HepG2 (cell line): ENCODE results near the gene NEURL1B. TPM values are rescaled to one million over a fixed set of nuclear protein-coding genes. Genes with fewer than 3 reads are reported as not detected.

Source experiments
- ATAC-seq: fragments of 200-7000 bp; cut with Tn5 transposase; 3 replicates; pipeline ENCODE4 v1.9.1; 2020; ENCODE audit warnings: mild to moderate bottlenecking, moderate library complexity
- BruUV-seq: library from RNA; stranded (reverse); fragments of 400-500 nt; replicated peaks from 2 replicates; lab custom pipeline; 2021; lab: Mats Ljungman, UMichigan
- CTCF ChIA-PET: fragments of 300-600 bp; formaldehyde crosslinking; extraction: SDS; loops from one replicate; lab custom pipeline; 2021; ENCODE audit warnings: low total read pairs, inconsistent platforms, low intra/inter-chr PET ratio; lab: Yijun Ruan, JAX
- POLR2A ChIA-PET: fragments of 350-600 bp; sonication (Branson Sonifier 250); formaldehyde crosslinking; loops from one replicate; lab custom pipeline; 2020; ENCODE audit warnings: antibody characterized with exemption, inconsistent platforms; lab: Yijun Ruan, JAX
- DNase-seq: peaks from one replicate; pipeline ENCODE4 v3.0.0-alpha.2; 2015; ENCODE audit warnings: low spot score
- FAIRE-seq: peaks from 3 replicates; lab custom pipeline; 2011; peaks lifted over from hg19 to GRCh38; lab: Jason Lieb, UNC
- H2AFZ ChIP-seq: one replicate; pipeline ENCODE4 v1.6.1; 2011; ENCODE audit warnings: low read length, inconsistent platforms
- H3K27ac ChIP-seq: fragments of 300-600 bp; 3 replicates; pipeline ENCODE4 v1.8.0; 2011; ENCODE audit warnings: mixed run types, mild to moderate bottlenecking, mixed read lengths, low read length, inconsistent platforms; ENCODE audit not compliant: insufficient read depth; ENCODE audit errors: extremely low read length
- H3K27me3 ChIP-seq, 2 experiments: fragments of 200-600 bp in 1 of 2; 2 replicates in 1 of 2; 3 replicates in 1 of 2; pipeline versions ENCODE4 v1.6.0 to v1.8.0; 2011; ENCODE audit warnings: low read length in 2 of 2, mild to moderate bottlenecking in 2 of 2, moderate library complexity in 2 of 2, inconsistent platforms in 1 of 2; ENCODE audit not compliant: insufficient read depth in 2 of 2, control insufficient read depth in 1 of 2
- H3K36me3 ChIP-seq, 2 experiments: fragments of 200-600 bp in 1 of 2; replicated peaks in 1 of 2; 2 replicates in 1 of 2; 3 replicates in 1 of 2; pipeline versions ENCODE4 v1.5.1 to v1.8.0; 2011; ENCODE audit warnings: low read length in 2 of 2, inconsistent platforms in 1 of 2; ENCODE audit not compliant: insufficient read depth in 2 of 2, control insufficient read depth in 1 of 2
- H3K4me1 ChIP-seq: 2 replicates; pipeline ENCODE4 v1.5.1; 2012; ENCODE audit warnings: low read length, inconsistent platforms; ENCODE audit not compliant: insufficient read depth
- H3K4me2 ChIP-seq: 2 replicates; pipeline ENCODE4 v1.6.0; 2011; ENCODE audit warnings: low read depth, low read length, inconsistent platforms
- H3K4me3 ChIP-seq, 3 experiments: fragments of 200-600 bp in 1 of 3; sonication (generic), shearing (Covaris generic) in 1 of 3; replicated peaks in 1 of 3; 2 replicates each; pipeline ENCODE4 v1.5.1; 2011 to 2016; ENCODE audit warnings: low read length in 3 of 3, inconsistent platforms in 2 of 3, low read depth in 2 of 3, mild to moderate bottlenecking in 2 of 3, control low read depth in 1 of 3, mixed read lengths in 1 of 3; ENCODE audit not compliant: insufficient read depth in 1 of 3
- H3K79me2 ChIP-seq: one replicate; pipeline ENCODE4 v1.6.1; 2011; ENCODE audit warnings: low read length, inconsistent platforms; ENCODE audit not compliant: insufficient read depth
- H3K9ac ChIP-seq: 2 replicates; pipeline ENCODE4 v1.6.0; 2011; ENCODE audit warnings: mild to moderate bottlenecking, low read depth, low read length, inconsistent platforms; ENCODE audit not compliant: insufficient read depth
- H3K9me3 ChIP-seq: 2 replicates; pipeline ENCODE4 v1.5.1; 2012; ENCODE audit warnings: mild to moderate bottlenecking, low read length
- H4K20me1 ChIP-seq: 2 replicates; pipeline ENCODE4 v1.6.0; 2011; ENCODE audit warnings: inconsistent platforms, mild to moderate bottlenecking, low read length, moderate library complexity; ENCODE audit not compliant: insufficient read depth
- GABPB1 ChIP-seq: IDR thresholded peaks from 2 replicates; pipeline ENCODE4 v1.6.1; 2016; ENCODE audit warnings: mild to moderate bottlenecking, missing genetic modification reagents, moderate library complexity, missing compliant biosample characterization
- PTBP1 ChIP-seq: fragments of 200-400 bp; formaldehyde crosslinking; IDR thresholded peaks from 2 replicates; pipeline ENCODE4 v1.6.1; 2018; ENCODE audit warnings: low read length, low read depth; ENCODE audit not compliant: poor library complexity, severe bottlenecking
- ZNF10 ChIP-seq: sonication (generic); formaldehyde crosslinking; IDR thresholded peaks from 2 replicates; pipeline ENCODE4 v1.4.0; 2020; ENCODE audit warnings: mild to moderate bottlenecking, low read depth, missing genetic modification reagents, borderline replicate concordance
- ZNF234 ChIP-seq: sonication (generic); formaldehyde crosslinking; conservative IDR thresholded peaks from 2 replicates; pipeline ENCODE4 v1.5.1; 2020; ENCODE audit warnings: mild to moderate bottlenecking, missing genetic modification reagents
- ZNF7 ChIP-seq: IDR thresholded peaks from 2 replicates; pipeline ENCODE4 v1.6.1; 2016; ENCODE audit warnings: missing biosample characterization, missing genetic modification reagents
- ZSCAN9 ChIP-seq: IDR thresholded peaks from 2 replicates; pipeline ENCODE4 v1.6.1; 2016; ENCODE audit warnings: borderline replicate concordance
- WGBS: methylation state at CpG from one replicate; pipeline ENCODE4 v1.1.6; 2017; ENCODE audit warnings: low lambda C conversion rate; 5-methylcytosine and 5-hydroxymethylcytosine counted together
- in situ Hi-C: cut with HindIII; loops from 2 replicates; pipeline ENCODE4 v1.10.0; 2017; ENCODE audit warnings: low pct_unique_long_range_greater_than_20kb; ENCODE audit not compliant: extremely low pct_ligation_motif_present
- intact Hi-C: fragments of 100-400 bp; cut with micrococcal nuclease; formaldehyde crosslinking; loops from one replicate; pipeline ENCODE4 v1.10.0; 2022; ENCODE audit not compliant: unreplicated experiment
- polyA plus RNA-seq, 8 experiments: library from polyadenylated mRNA; depleted of rRNA in 3 of 8; stranded (reverse) in 7 of 8; unstranded in 1 of 8; fragments of >200 nt; fragmentation: Illumina TruSeq in 4 of 8; extraction: Trizol in 4 of 8; gene quantifications; 2 replicates each; pipeline versions ENCODE4 v1.2.1 to v1.2.3, GENCODE V29; 2011 to 2016; ENCODE audit warnings: low read depth in 4 of 8, missing spikeins in 1 of 8, mixed read lengths in 1 of 8; ENCODE audit not compliant: insufficient read depth in 1 of 8
- total RNA-seq, 5 experiments: library from RNA; depleted of rRNA; stranded (reverse); fragments of >200 nt; fragmentation: Illumina TruSeq; extraction: Trizol; gene quantifications; 2 replicates each; pipeline ENCODE4 v1.2.3, GENCODE V29; 2016; ENCODE audit warnings: low read depth in 1 of 5
- TF ChIP-seq, protein P1 (sequence below): sonication (generic); formaldehyde crosslinking; IDR thresholded peaks from 2 replicates; pipeline ENCODE4 v1.8.1; 2023; ENCODE audit warnings: mild to moderate bottlenecking, missing genetic modification reagents, borderline replicate concordance
- TF ChIP-seq, protein P2 (sequence below): sonication (generic); formaldehyde crosslinking; IDR thresholded peaks from 2 replicates; pipeline ENCODE4 v1.4.0; 2020; ENCODE audit warnings: missing genetic modification reagents
- TF ChIP-seq, protein P3 (sequence below): sonication (generic); formaldehyde crosslinking; IDR thresholded peaks from 2 replicates; pipeline ENCODE4 v1.4.0; 2020; ENCODE audit warnings: missing genetic modification reagents, mild to moderate bottlenecking, borderline replicate concordance
- TF ChIP-seq, protein P4 (sequence below), 2 experiments: sonication (generic) in 1 of 2; formaldehyde crosslinking in 1 of 2; IDR thresholded peaks; 2 replicates each; pipeline versions ENCODE4 v1.6.1 to v1.9.0; 2014 to 2022; ENCODE audit warnings: antibody characterized with exemption in 1 of 2, borderline replicate concordance in 1 of 2, inconsistent platforms in 1 of 2, low read depth in 1 of 2, missing genetic modification reagents in 1 of 2

Gene NEURL1B
- total and polyA plus RNA-seq, 2 of the 13 experiments (the other 11 are each of a cell fraction or from before 2014, with no cell fraction given), result 0.09 to 0.13 TPM

DNA sequence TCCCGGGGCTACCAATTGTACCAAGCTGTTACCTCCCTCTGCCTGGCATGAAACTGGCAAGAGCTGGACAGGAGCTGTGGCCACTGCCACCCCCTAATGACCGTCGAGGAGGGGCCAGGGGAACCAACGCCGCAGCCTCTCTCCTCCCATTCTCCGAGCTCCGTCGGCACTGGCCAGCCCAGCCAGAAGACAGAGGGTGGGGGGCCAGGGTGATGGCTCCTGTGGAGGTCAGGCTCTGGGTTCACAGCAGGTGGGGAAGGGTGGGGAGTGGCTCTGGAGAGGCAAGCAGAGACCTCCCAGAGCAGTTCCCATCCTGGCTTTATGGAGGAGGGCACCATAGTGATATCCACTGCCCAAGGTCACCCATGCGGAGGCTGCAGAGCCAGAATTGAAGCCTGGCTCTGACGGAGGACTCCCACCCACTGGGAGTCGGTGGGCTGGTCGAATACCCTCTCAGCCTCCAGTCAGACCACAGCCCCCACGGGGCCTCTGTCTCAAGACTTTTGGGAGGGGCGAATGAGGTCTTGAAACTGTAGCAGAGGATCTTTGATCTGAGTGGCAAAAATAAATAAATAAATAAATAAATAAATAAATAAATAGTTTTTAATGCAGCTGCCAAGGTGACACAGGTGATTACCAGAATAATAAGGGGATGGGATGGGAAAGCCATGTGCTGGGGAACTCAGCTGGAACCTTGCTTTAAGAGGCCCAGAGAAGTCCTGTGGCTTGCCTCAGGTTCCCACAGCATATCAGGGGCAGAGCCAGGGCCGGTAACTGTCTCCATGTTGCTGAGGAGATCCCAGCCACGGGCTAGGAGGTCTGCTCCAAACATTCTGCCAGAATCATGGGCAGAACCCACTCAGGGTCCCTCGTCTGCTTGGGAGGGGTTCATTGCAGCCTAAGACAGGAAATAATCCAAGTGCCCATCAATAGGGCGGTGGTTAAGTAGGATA is 42.5 kb upstream of the NEURL1B start (continued):
- TF ChIP-seq ZNF234 (CRISPR knock-in tag), result no peak
- TF ChIP-seq, protein P1, sequence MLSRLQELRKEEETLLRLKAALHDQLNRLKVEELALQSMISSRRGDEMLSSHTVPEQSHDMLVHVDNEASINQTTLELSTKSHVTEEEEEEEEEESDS, result no peak
- TF ChIP-seq, protein P2, sequence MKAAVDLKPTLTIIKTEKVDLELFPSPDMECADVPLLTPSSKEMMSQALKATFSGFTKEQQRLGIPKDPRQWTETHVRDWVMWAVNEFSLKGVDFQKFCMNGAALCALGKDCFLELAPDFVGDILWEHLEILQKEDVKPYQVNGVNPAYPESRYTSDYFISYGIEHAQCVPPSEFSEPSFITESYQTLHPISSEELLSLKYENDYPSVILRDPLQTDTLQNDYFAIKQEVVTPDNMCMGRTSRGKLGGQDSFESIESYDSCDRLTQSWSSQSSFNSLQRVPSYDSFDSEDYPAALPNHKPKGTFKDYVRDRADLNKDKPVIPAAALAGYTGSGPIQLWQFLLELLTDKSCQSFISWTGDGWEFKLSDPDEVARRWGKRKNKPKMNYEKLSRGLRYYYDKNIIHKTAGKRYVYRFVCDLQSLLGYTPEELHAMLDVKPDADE (CRISPR knock-in tag), result no peak

DNA sequence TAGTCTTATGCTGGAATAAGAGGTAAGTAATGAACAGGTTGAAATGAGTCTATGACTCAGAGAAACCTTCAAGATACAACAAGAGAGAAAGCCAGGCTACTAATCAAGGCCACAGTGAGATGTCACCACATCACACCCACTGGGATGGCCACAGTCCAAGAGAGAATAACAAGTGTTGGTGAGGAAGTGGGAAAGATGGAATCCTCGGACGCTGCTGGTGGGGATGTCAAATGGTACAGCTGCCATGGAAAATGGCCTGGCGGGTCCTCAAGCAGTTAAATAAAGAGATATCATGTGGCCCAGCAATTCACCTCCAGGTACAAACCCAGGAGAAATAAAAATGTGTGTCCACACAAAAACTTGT is 41.9 kb upstream of the NEURL1B start:
- no peaks in the 10 kb centered on the region for H3K4me1 ChIP-seq
- FAIRE-seq (no peak), ATAC-seq (no peak), DNase-seq (no peak)
- H3K9ac ChIP-seq, result no peak overlapping the region
- BruUV-seq, result no TSS peak
- ChIA-PET POLR2A (no interaction called here), CTCF (no interaction called here)
- no peaks in the 10 kb centered on the region for H3K79me2 ChIP-seq
- in situ Hi-C loops, result no loop called here
- no peak overlapping the region for H3K4me2 ChIP-seq
- H3K9me3 ChIP-seq, result no peaks in the 10 kb centered on the region
- WGBS, result 48% methylated on average over 3 of the region's 3 CpGs
- no peak overlapping the region for H3K4me3 ChIP-seq
- peaks cover 4 to 15% of the 10 kb centered on the region in 2 experiments; a peak in 3 of 5 replicates for H3K27me3 ChIP-seq
- H4K20me1 ChIP-seq, result no peaks in the 10 kb centered on the region
- TF ChIP-seq PTBP1 (no peak), ZSCAN9 (CRISPR knock-in tag) (no peak), GABPB1 (CRISPR knock-in tag) (no peak), ZNF7 (CRISPR knock-in tag) (peak; percentile 59; the same call in 1 of the 2 replicates), ZNF10 (CRISPR knock-in tag) (no peak)
- TF ChIP-seq, protein P3, sequence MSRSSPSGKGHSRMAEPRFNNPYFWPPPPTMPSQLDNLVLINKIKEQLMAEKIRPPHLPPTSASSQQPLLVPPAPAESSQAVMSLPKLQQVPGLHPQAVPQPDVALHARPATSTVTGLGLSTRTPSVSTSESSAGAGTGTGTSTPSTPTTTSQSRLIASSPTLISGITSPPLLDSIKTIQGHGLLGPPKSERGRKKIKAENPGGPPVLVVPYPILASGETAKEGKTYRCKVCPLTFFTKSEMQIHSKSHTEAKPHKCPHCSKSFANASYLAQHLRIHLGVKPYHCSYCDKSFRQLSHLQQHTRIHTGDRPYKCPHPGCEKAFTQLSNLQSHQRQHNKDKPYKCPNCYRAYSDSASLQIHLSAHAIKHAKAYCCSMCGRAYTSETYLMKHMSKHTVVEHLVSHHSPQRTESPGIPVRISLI (CRISPR knock-in tag), result no peak
- TF ChIP-seq, protein P4, sequence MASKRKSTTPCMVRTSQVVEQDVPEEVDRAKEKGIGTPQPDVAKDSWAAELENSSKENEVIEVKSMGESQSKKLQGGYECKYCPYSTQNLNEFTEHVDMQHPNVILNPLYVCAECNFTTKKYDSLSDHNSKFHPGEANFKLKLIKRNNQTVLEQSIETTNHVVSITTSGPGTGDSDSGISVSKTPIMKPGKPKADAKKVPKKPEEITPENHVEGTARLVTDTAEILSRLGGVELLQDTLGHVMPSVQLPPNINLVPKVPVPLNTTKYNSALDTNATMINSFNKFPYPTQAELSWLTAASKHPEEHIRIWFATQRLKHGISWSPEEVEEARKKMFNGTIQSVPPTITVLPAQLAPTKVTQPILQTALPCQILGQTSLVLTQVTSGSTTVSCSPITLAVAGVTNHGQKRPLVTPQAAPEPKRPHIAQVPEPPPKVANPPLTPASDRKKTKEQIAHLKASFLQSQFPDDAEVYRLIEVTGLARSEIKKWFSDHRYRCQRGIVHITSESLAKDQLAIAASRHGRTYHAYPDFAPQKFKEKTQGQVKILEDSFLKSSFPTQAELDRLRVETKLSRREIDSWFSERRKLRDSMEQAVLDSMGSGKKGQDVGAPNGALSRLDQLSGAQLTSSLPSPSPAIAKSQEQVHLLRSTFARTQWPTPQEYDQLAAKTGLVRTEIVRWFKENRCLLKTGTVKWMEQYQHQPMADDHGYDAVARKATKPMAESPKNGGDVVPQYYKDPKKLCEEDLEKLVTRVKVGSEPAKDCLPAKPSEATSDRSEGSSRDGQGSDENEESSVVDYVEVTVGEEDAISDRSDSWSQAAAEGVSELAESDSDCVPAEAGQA (IDR thresholded peaks at IDR 0.05; ENCODE audit: low read depth), result no peak
- TF ChIP-seq, protein P4 (CRISPR knock-in tag; IDR thresholded peaks at IDR 0.05; ENCODE audit: borderline replicate concordance), result no peak
- H2AFZ ChIP-seq, result no peak overlapping the region
- intact Hi-C loops, result no loop called here
- no peaks in the 10 kb centered on the region for H3K36me3 ChIP-seq
- no peak overlapping the region for H3K27ac ChIP-seq
